Glutamatergic neuron (in vitro differentiated cells): ENCODE data around the gene SATB1. TPM values are rescaled to one million over a fixed set of nuclear protein-coding genes. Genes with fewer than 3 reads are reported as not detected.

Experiments
- DNase-seq: peaks from one replicate; pipeline ENCODE4 v3.0.0; 2022
- H3K27ac Mint-ChIP-seq: one replicate; pipeline ENCODE4 v1.8.0; 2020; ENCODE audit warnings: mild to moderate bottlenecking, mixed read lengths, inconsistent platforms; ENCODE audit not compliant: unreplicated experiment
- H3K27me3 Mint-ChIP-seq: one replicate; pipeline ENCODE4 v1.8.0; 2020; ENCODE audit warnings: mild to moderate bottlenecking, moderate library complexity, mixed read lengths, inconsistent platforms; ENCODE audit not compliant: unreplicated experiment
- H3K36me3 Mint-ChIP-seq: one replicate; pipeline ENCODE4 v1.8.0; 2020; ENCODE audit warnings: mild to moderate bottlenecking, mixed read lengths, inconsistent platforms; ENCODE audit not compliant: unreplicated experiment
- H3K4me1 Mint-ChIP-seq: one replicate; pipeline ENCODE4 v1.8.0; 2020; ENCODE audit warnings: mild to moderate bottlenecking, low read depth, mixed read lengths, inconsistent platforms; ENCODE audit not compliant: unreplicated experiment
- H3K4me3 Mint-ChIP-seq: one replicate; pipeline ENCODE4 v1.8.0; 2020; ENCODE audit warnings: mild to moderate bottlenecking, mixed read lengths, inconsistent platforms; ENCODE audit not compliant: unreplicated experiment
- H3K9me3 Mint-ChIP-seq: one replicate; pipeline ENCODE4 v1.8.0; 2020; ENCODE audit warnings: mild to moderate bottlenecking, moderate library complexity, mixed read lengths, inconsistent platforms; ENCODE audit not compliant: unreplicated experiment
- CTCF ChIP-seq: fragments of 200-600 bp; sonication (generic); IDR thresholded peaks from one replicate; pipeline ENCODE4 v1.5.0; 2021; ENCODE audit not compliant: partially characterized antibody, unreplicated experiment
- total RNA-seq: library from RNA; stranded (reverse); fragmentation: NEBNext Ultra II Directional; extraction: Animal tissue kit (Norgen Biotek cat#: 25700); gene quantifications from one replicate; pipeline ENCODE4 v1.2.1, GENCODE V29; 2021; ENCODE audit not compliant: unreplicated experiment

SATB1 gene
- total RNA-seq, 1 donor from 2014 or later = 80.5 TPM

GRCh38 chr3:18385706-18386105, 39.4 kb downstream of the SATB1 start:
- Mint-ChIP-seq H3K27ac (no peak overlapping the region), H3K4me1 (no peaks in the 10 kb centered on the region), H3K36me3 (no peaks in the 10 kb centered on the region), H3K4me3 (no peak overlapping the region), H3K9me3 (no peaks in the 10 kb centered on the region), H3K27me3 (no peaks in the 10 kb centered on the region)
- TF ChIP-seq CTCF = no peak
- no peak for DNase-seq

- Mint-ChIP-seq H3K4me3 (no peak overlapping the region), H3K9me3 (no peaks in the 10 kb centered on the region), H3K36me3 (no peaks in the 10 kb centered on the region), H3K27me3 (no peaks in the 10 kb centered on the region), H3K27ac (no peak overlapping the region), H3K4me1 (no peaks in the 10 kb centered on the region)
- no peak for DNase-seq
- TF ChIP-seq CTCF = no peak
Observed at GRCh38 chr3:18382760-18383369, 42.3 kb downstream of the SATB1 start.

GRCh38 chr3:18379647-18380046, 45.5 kb downstream of the SATB1 start:
- no peak for TF ChIP-seq CTCF
- DNase-seq = no peak
- no peak overlapping the region for H3K27ac Mint-ChIP-seq
- H3K27me3 Mint-ChIP-seq = no peaks in the 10 kb centered on the region
- H3K9me3 Mint-ChIP-seq = no peaks in the 10 kb centered on the region
- H3K36me3 Mint-ChIP-seq = no peaks in the 10 kb centered on the region
- H3K4me3 Mint-ChIP-seq = no peak overlapping the region
- H3K4me1 Mint-ChIP-seq = peaks cover 13% of the 10 kb centered on the region

- H3K4me3 Mint-ChIP-seq = no peak overlapping the region
- no peak for TF ChIP-seq CTCF
- H3K4me1 Mint-ChIP-seq = peaks cover 20% of the 10 kb centered on the region
- no peak for DNase-seq
- H3K9me3 Mint-ChIP-seq = no peaks in the 10 kb centered on the region
- H3K36me3 Mint-ChIP-seq = no peaks in the 10 kb centered on the region
- no peaks in the 10 kb centered on the region for H3K27me3 Mint-ChIP-seq
- no peak overlapping the region for H3K27ac Mint-ChIP-seq
Observed at GRCh38 chr3:18378218-18378617, 46.9 kb downstream of the SATB1 start.

- H3K27me3 Mint-ChIP-seq = peaks cover 3% of the 10 kb centered on the region
- H3K36me3 Mint-ChIP-seq = no peaks in the 10 kb centered on the region
- no peak overlapping the region for H3K27ac Mint-ChIP-seq
- no peak for TF ChIP-seq CTCF
- H3K4me1 Mint-ChIP-seq = peaks cover 31% of the 10 kb centered on the region
- DNase-seq = no peak
- H3K9me3 Mint-ChIP-seq = no peaks in the 10 kb centered on the region
- H3K4me3 Mint-ChIP-seq = no peak overlapping the region
Observed at GRCh38 chr3:18376682-18377081, 48.5 kb downstream of the SATB1 start.
